ENCODE results near the gene WHRN.

Gene WHRN

GRCh38 chr9:114363424-114363823, 141.8 kb downstream of the WHRN start:
- peaks cover 26% of the 10 kb centered on the region for H3K36me3 Mint-ChIP-seq
- H3K4me1 Mint-ChIP-seq = peaks cover 86% of the 10 kb centered on the region
- H3K27me3 Mint-ChIP-seq = no peaks in the 10 kb centered on the region
- no peaks in the 10 kb centered on the region for H3K9me3 Mint-ChIP-seq
- peak overlapping the region; percentile 68 for H3K4me3 Mint-ChIP-seq
- peak overlapping the region; percentile 93 for H3K27ac Mint-ChIP-seq

- H3K9me3 Mint-ChIP-seq = no peaks in the 10 kb centered on the region
- peak overlapping the region; percentile 51 for H3K27ac Mint-ChIP-seq
- no peak overlapping the region for H3K4me3 Mint-ChIP-seq
- peaks cover 82% of the 10 kb centered on the region for H3K4me1 Mint-ChIP-seq
- H3K27me3 Mint-ChIP-seq = no peaks in the 10 kb centered on the region
- peaks cover 29% of the 10 kb centered on the region for H3K36me3 Mint-ChIP-seq
These were observed 142.9 kb downstream of the WHRN start for GRCh38 chr9:114362394-114362793.

GRCh38 chr9:114361542-114361941, 143.7 kb downstream of the WHRN start:
- H3K27ac Mint-ChIP-seq = peak overlapping the region; percentile 98
- peaks cover 29% of the 10 kb centered on the region for H3K36me3 Mint-ChIP-seq
- H3K4me3 Mint-ChIP-seq = no peak overlapping the region
- peaks cover 77% of the 10 kb centered on the region for H3K4me1 Mint-ChIP-seq
- no peaks in the 10 kb centered on the region for H3K27me3 Mint-ChIP-seq
- no peaks in the 10 kb centered on the region for H3K9me3 Mint-ChIP-seq

GRCh38 chr9:114359801-114360200, 145.5 kb downstream of the WHRN start:
- H3K36me3 Mint-ChIP-seq = peaks cover 25% of the 10 kb centered on the region
- H3K4me1 Mint-ChIP-seq = peaks cover 64% of the 10 kb centered on the region
- H3K27me3 Mint-ChIP-seq = no peaks in the 10 kb centered on the region
- H3K27ac Mint-ChIP-seq = peak overlapping the region; percentile 85
- H3K4me3 Mint-ChIP-seq = no peak overlapping the region
- H3K9me3 Mint-ChIP-seq = no peaks in the 10 kb centered on the region

- Mint-ChIP-seq H3K4me3 (no peak overlapping the region), H3K27ac (peak overlapping the region; percentile 97), H3K36me3 (peaks cover 14% of the 10 kb centered on the region), H3K27me3 (no peaks in the 10 kb centered on the region), H3K9me3 (no peaks in the 10 kb centered on the region), H3K4me1 (peaks cover 53% of the 10 kb centered on the region)
These were observed 147.4 kb downstream of the WHRN start for GRCh38 chr9:114357911-114358328.

GRCh38 chr9:114357360-114357759, 147.9 kb downstream of the WHRN start:
- H3K27ac Mint-ChIP-seq = peak overlapping the region; percentile 57
- no peaks in the 10 kb centered on the region for H3K27me3 Mint-ChIP-seq
- no peaks in the 10 kb centered on the region for H3K9me3 Mint-ChIP-seq
- peaks cover 51% of the 10 kb centered on the region for H3K4me1 Mint-ChIP-seq
- H3K36me3 Mint-ChIP-seq = peaks cover 12% of the 10 kb centered on the region
- no peak overlapping the region for H3K4me3 Mint-ChIP-seq

GRCh38 chr9:114356792-114357191, 148.5 kb downstream of the WHRN start:
- Mint-ChIP-seq H3K4me1 (peaks cover 54% of the 10 kb centered on the region), H3K27ac (peak overlapping the region; percentile 63), H3K27me3 (no peaks in the 10 kb centered on the region), H3K36me3 (peaks cover 12% of the 10 kb centered on the region), H3K4me3 (no peak overlapping the region), H3K9me3 (no peaks in the 10 kb centered on the region)

GRCh38 chr9:114355821-114356220, 149.5 kb downstream of the WHRN start:
- H3K36me3 Mint-ChIP-seq = peaks cover 5% of the 10 kb centered on the region
- no peak overlapping the region for H3K4me3 Mint-ChIP-seq
- H3K4me1 Mint-ChIP-seq = peaks cover 51% of the 10 kb centered on the region

More at GRCh38 chr9:114355821-114356220, 149.5 kb downstream of the WHRN start:
- peak overlapping the region; percentile 32 for H3K27ac Mint-ChIP-seq
- H3K9me3 Mint-ChIP-seq = no peaks in the 10 kb centered on the region
- no peaks in the 10 kb centered on the region for H3K27me3 Mint-ChIP-seq

Data from activated naive CD4-positive, alpha-beta T cell treated with anti-CD3 and anti-CD28 coated beads, Interleukin-2, amount 50 U/mL, for 24 hours (primary cell).